ENCODE results near the gene SPEM1.

- TF ChIP-seq, protein P1, sequence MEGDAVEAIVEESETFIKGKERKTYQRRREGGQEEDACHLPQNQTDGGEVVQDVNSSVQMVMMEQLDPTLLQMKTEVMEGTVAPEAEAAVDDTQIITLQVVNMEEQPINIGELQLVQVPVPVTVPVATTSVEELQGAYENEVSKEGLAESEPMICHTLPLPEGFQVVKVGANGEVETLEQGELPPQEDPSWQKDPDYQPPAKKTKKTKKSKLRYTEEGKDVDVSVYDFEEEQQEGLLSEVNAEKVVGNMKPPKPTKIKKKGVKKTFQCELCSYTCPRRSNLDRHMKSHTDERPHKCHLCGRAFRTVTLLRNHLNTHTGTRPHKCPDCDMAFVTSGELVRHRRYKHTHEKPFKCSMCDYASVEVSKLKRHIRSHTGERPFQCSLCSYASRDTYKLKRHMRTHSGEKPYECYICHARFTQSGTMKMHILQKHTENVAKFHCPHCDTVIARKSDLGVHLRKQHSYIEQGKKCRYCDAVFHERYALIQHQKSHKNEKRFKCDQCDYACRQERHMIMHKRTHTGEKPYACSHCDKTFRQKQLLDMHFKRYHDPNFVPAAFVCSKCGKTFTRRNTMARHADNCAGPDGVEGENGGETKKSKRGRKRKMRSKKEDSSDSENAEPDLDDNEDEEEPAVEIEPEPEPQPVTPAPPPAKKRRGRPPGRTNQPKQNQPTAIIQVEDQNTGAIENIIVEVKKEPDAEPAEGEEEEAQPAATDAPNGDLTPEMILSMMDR (IDR thresholded peaks at IDR 0.05; ENCODE audit: poor library complexity): no peak
- TF ChIP-seq EZH2phosphoT487 (IDR thresholded peaks at IDR 0.05; ENCODE audit: low read depth, severe bottlenecking, unreplicated experiment): no peak
Measured at GRCh38 chr17:7370853-7371252, 49.3 kb upstream of the SPEM1 start.
